HepG2 (cell line): ENCODE results near the gene GMPR. TPM values are rescaled to one million over a fixed set of nuclear protein-coding genes. Genes with fewer than 3 reads are reported as not detected.

Source experiments
- ATAC-seq: fragments of 200-7000 bp; cut with Tn5 transposase; 3 replicates; pipeline ENCODE4 v1.9.1; 2020; ENCODE audit warnings: mild to moderate bottlenecking, moderate library complexity
- BruUV-seq: library from RNA; stranded (reverse); fragments of 400-500 nt; replicated peaks from 2 replicates; lab custom pipeline; 2021; lab: Mats Ljungman, UMichigan
- CTCF ChIA-PET: fragments of 300-600 bp; formaldehyde crosslinking; extraction: SDS; loops from one replicate; lab custom pipeline; 2021; ENCODE audit warnings: low total read pairs, inconsistent platforms, low intra/inter-chr PET ratio; lab: Yijun Ruan, JAX
- POLR2A ChIA-PET: fragments of 350-600 bp; sonication (Branson Sonifier 250); formaldehyde crosslinking; loops from one replicate; lab custom pipeline; 2020; ENCODE audit warnings: antibody characterized with exemption, inconsistent platforms; lab: Yijun Ruan, JAX
- DNase-seq: peaks from one replicate; pipeline ENCODE4 v3.0.0-alpha.2; 2015; ENCODE audit warnings: low spot score
- FAIRE-seq: peaks from 3 replicates; lab custom pipeline; 2011; peaks lifted over from hg19 to GRCh38; lab: Jason Lieb, UNC
- H2AFZ ChIP-seq: one replicate; pipeline ENCODE4 v1.6.1; 2011; ENCODE audit warnings: low read length, inconsistent platforms
- H3K27ac ChIP-seq: fragments of 300-600 bp; 3 replicates; pipeline ENCODE4 v1.8.0; 2011; ENCODE audit warnings: mixed run types, mild to moderate bottlenecking, mixed read lengths, low read length, inconsistent platforms; ENCODE audit not compliant: insufficient read depth; ENCODE audit errors: extremely low read length
- H3K27me3 ChIP-seq, 2 experiments: fragments of 200-600 bp in 1 of 2; 2 replicates in 1 of 2; 3 replicates in 1 of 2; pipeline versions ENCODE4 v1.6.0 to v1.8.0; 2011; ENCODE audit warnings: low read length in 2 of 2, mild to moderate bottlenecking in 2 of 2, moderate library complexity in 2 of 2, inconsistent platforms in 1 of 2; ENCODE audit not compliant: insufficient read depth in 2 of 2, control insufficient read depth in 1 of 2
- H3K36me3 ChIP-seq, 2 experiments: fragments of 200-600 bp in 1 of 2; replicated peaks in 1 of 2; 2 replicates in 1 of 2; 3 replicates in 1 of 2; pipeline versions ENCODE4 v1.5.1 to v1.8.0; 2011; ENCODE audit warnings: low read length in 2 of 2, inconsistent platforms in 1 of 2; ENCODE audit not compliant: insufficient read depth in 2 of 2, control insufficient read depth in 1 of 2
- H3K4me1 ChIP-seq: 2 replicates; pipeline ENCODE4 v1.5.1; 2012; ENCODE audit warnings: low read length, inconsistent platforms; ENCODE audit not compliant: insufficient read depth
- H3K4me2 ChIP-seq: 2 replicates; pipeline ENCODE4 v1.6.0; 2011; ENCODE audit warnings: low read depth, low read length, inconsistent platforms
- H3K4me3 ChIP-seq, 3 experiments: fragments of 200-600 bp in 1 of 3; sonication (generic), shearing (Covaris generic) in 1 of 3; replicated peaks in 1 of 3; 2 replicates each; pipeline ENCODE4 v1.5.1; 2011 to 2016; ENCODE audit warnings: low read length in 3 of 3, inconsistent platforms in 2 of 3, low read depth in 2 of 3, mild to moderate bottlenecking in 2 of 3, control low read depth in 1 of 3, mixed read lengths in 1 of 3; ENCODE audit not compliant: insufficient read depth in 1 of 3
- H3K79me2 ChIP-seq: one replicate; pipeline ENCODE4 v1.6.1; 2011; ENCODE audit warnings: low read length, inconsistent platforms; ENCODE audit not compliant: insufficient read depth
- H3K9ac ChIP-seq: 2 replicates; pipeline ENCODE4 v1.6.0; 2011; ENCODE audit warnings: mild to moderate bottlenecking, low read depth, low read length, inconsistent platforms; ENCODE audit not compliant: insufficient read depth
- H3K9me3 ChIP-seq: 2 replicates; pipeline ENCODE4 v1.5.1; 2012; ENCODE audit warnings: mild to moderate bottlenecking, low read length
- H4K20me1 ChIP-seq: 2 replicates; pipeline ENCODE4 v1.6.0; 2011; ENCODE audit warnings: inconsistent platforms, mild to moderate bottlenecking, low read length, moderate library complexity; ENCODE audit not compliant: insufficient read depth
- IKZF4 ChIP-seq: sonication (generic); formaldehyde crosslinking; IDR thresholded peaks from 2 replicates; pipeline ENCODE4 v1.5.1; 2020; ENCODE audit warnings: borderline replicate concordance, mild to moderate bottlenecking, low read depth, missing genetic modification reagents; ENCODE audit errors: not compliant biosample characterization
- RFX1 ChIP-seq: fragments of 450-650 bp; IDR thresholded peaks from 2 replicates; pipeline ENCODE4 v1.6.1; 2017
- WGBS: methylation state at CpG from one replicate; pipeline ENCODE4 v1.1.6; 2017; ENCODE audit warnings: low lambda C conversion rate; 5-methylcytosine and 5-hydroxymethylcytosine counted together
- in situ Hi-C: cut with HindIII; loops from 2 replicates; pipeline ENCODE4 v1.10.0; 2017; ENCODE audit warnings: low pct_unique_long_range_greater_than_20kb; ENCODE audit not compliant: extremely low pct_ligation_motif_present
- intact Hi-C: fragments of 100-400 bp; cut with micrococcal nuclease; formaldehyde crosslinking; loops from one replicate; pipeline ENCODE4 v1.10.0; 2022; ENCODE audit not compliant: unreplicated experiment
- polyA plus RNA-seq, 8 experiments: library from polyadenylated mRNA; depleted of rRNA in 3 of 8; stranded (reverse) in 7 of 8; unstranded in 1 of 8; fragments of >200 nt; fragmentation: Illumina TruSeq in 4 of 8; extraction: Trizol in 4 of 8; gene quantifications; 2 replicates each; pipeline versions ENCODE4 v1.2.1 to v1.2.3, GENCODE V29; 2011 to 2016; ENCODE audit warnings: low read depth in 4 of 8, missing spikeins in 1 of 8, mixed read lengths in 1 of 8; ENCODE audit not compliant: insufficient read depth in 1 of 8
- total RNA-seq, 5 experiments: library from RNA; depleted of rRNA; stranded (reverse); fragments of >200 nt; fragmentation: Illumina TruSeq; extraction: Trizol; gene quantifications; 2 replicates each; pipeline ENCODE4 v1.2.3, GENCODE V29; 2016; ENCODE audit warnings: low read depth in 1 of 5
- TF ChIP-seq, protein P1 (sequence below): sonication (generic); formaldehyde crosslinking; IDR thresholded peaks from 2 replicates; pipeline ENCODE4 v1.4.0; 2020; ENCODE audit warnings: missing genetic modification reagents

GMPR gene
- total and polyA plus RNA-seq, 2 of the 13 experiments (the other 11 are each of a cell fraction or from before 2014, with no cell fraction given) = not detected

DNA sequence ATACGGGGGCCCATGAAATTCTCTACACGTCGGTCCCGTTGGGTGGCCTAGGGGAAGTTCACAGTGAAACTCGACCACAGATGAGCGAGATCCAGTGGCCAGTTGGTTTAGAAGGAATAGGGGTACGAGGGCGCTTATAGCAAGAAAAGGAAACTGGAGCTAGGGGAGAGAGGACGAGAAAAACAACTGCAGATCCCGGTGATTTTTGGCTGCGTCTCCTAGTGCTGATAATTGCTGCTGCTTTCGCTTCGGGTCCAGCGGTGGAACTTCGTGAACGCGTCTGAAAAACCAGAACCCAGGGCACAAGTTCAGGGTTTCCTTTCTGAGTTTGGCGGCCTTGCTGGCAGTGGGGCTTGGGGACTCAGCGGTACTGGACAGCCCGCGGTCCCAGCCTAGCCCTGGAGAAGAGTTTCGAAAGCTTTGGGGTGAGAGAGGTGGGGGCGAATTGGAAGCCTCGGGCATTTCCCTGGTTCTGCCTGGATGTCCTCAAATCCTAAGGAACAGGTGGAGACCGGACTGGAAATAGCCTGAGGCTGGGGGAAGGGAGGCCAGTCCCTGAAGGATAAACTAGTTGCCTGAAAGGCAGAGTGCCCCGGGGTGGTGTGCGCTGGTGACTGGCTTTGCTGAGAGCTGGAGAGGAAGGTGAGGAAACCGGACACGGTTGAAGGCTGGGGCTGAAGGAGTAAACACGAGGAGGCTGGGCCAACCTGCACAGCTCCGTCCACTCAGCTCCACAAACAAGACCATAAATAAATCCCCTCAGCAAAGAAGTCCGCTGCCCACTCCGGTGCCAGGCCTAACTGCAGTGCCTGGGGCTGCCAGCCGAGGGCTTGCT is 793 bp downstream of the GMPR start (continued):
- TF ChIP-seq, protein P1, sequence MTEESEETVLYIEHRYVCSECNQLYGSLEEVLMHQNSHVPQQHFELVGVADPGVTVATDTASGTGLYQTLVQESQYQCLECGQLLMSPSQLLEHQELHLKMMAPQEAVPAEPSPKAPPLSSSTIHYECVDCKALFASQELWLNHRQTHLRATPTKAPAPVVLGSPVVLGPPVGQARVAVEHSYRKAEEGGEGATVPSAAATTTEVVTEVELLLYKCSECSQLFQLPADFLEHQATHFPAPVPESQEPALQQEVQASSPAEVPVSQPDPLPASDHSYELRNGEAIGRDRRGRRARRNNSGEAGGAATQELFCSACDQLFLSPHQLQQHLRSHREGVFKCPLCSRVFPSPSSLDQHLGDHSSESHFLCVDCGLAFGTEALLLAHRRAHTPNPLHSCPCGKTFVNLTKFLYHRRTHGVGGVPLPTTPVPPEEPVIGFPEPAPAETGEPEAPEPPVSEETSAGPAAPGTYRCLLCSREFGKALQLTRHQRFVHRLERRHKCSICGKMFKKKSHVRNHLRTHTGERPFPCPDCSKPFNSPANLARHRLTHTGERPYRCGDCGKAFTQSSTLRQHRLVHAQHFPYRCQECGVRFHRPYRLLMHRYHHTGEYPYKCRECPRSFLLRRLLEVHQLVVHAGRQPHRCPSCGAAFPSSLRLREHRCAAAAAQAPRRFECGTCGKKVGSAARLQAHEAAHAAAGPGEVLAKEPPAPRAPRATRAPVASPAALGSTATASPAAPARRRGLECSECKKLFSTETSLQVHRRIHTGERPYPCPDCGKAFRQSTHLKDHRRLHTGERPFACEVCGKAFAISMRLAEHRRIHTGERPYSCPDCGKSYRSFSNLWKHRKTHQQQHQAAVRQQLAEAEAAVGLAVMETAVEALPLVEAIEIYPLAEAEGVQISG (CRISPR knock-in tag) = 0 out of 2 replicates have a peak, but pooled peaks have one; percentile 32

DNA sequence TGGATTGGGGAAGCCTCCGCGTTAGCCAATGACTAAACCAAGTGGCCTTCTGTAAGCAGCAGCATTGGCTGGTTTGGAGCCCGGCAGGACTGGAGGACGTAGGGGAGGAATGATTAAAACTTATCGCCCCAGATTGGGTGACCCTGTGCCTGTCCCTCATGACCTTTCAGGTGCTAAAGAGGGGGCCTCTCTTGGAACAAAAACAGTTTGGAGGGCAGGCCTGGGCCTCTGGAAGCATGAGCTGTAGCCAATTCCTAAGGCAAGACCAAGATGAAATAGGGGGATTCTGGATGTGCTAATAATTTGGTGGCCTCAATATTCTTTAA is 1.4 kb downstream of the GMPR start:
- 31% methylated on average over 4 of the region's 5 CpGs for WGBS
- in situ Hi-C loops (no loop called here), intact Hi-C loops (no loop called here)
- Histone ChIP-seq H3K79me2 (no peaks in the 10 kb centered on the region), H3K27ac (no peak overlapping the region), H3K9ac (no peak overlapping the region), H3K4me2 (peak overlapping the region; percentile 92; the same call in 1 of the 2 replicates), H3K4me1 (peaks cover 12% of the 10 kb centered on the region), H3K27me3 (peaks cover 11 to 71% of the 10 kb centered on the region in 2 experiments), H3K4me3 (peak overlapping the region in 1 of 3 experiments; percentile 72; a peak in 2 of 6 replicates), H4K20me1 (no peaks in the 10 kb centered on the region; the same call in 1 of the 2 replicates), H2AFZ (no peak overlapping the region), H3K9me3 (no peaks in the 10 kb centered on the region), H3K36me3 (no peaks in the 10 kb centered on the region)
- ChIA-PET CTCF (no interaction called here), POLR2A (no interaction called here)
- DNase-seq = peak; percentile 40
- BruUV-seq = no TSS peak
- no peak for ATAC-seq
- no peak for FAIRE-seq
- TF ChIP-seq RFX1 = no peak
- TF ChIP-seq, protein P1 (CRISPR knock-in tag) = 0 out of 2 replicates have a peak, but pooled peaks have one; percentile 16
- no peak for TF ChIP-seq IKZF4 (CRISPR knock-in tag)
